A549 (cell line): Measurements from ENCODE around the gene SLAMF1. TPM values are rescaled to one million over a fixed set of nuclear protein-coding genes. Genes with fewer than 3 reads are reported as not detected.

Experiments
- ATAC-seq, 2 experiments: fragments of 200-7000 bp in 1 of 2; fragments of >200 bp in 1 of 2; cut with Nextera tagmentation in 1 of 2; cut with Tn5 transposase in 1 of 2; 3 replicates each; pipeline versions ENCODE4 v1.8.0 to v1.9.1; 2018 to 2020; ENCODE audit warnings: mild to moderate bottlenecking in 1 of 2, moderate library complexity in 1 of 2
- CTCF ChIA-PET: fragments of 300-600 bp; sonication (Branson Sonifier 250); formaldehyde crosslinking; extraction: SDS; loops from one replicate; lab custom pipeline; 2021; ENCODE audit warnings: antibody characterized with exemption, inconsistent platforms; lab: Yijun Ruan, JAX
- POLR2A ChIA-PET: fragments of 350-600 bp; formaldehyde crosslinking; extraction: SDS; loops from one replicate; lab custom pipeline; 2021; ENCODE audit warnings: antibody characterized with exemption, inconsistent platforms; lab: Yijun Ruan, JAX
- DNase-seq, 2 experiments: peaks; one replicate each; pipeline versions ENCODE4 v3.0.0 to v3.0.0-alpha.2; 2011 to 2016; ENCODE audit warnings: low read depth in 1 of 2, low spot score in 1 of 2
- FAIRE-seq: peaks from 2 replicates; lab custom pipeline; 2011; peaks lifted over from hg19 to GRCh38; lab: Jason Lieb, UNC
- H3K27ac ChIP-seq, 2 experiments: fragments of >200 bp; sonication (Bioruptor Twin); formaldehyde crosslinking; 3 replicates each; pipeline ENCODE4 v1.5.1; 2016 to 2017
- H3K4me1 ChIP-seq: fragments of >200 bp; sonication (Bioruptor Twin); formaldehyde crosslinking; 3 replicates; pipeline ENCODE4 v1.6.1; 2016
- H3K4me2 ChIP-seq: fragments of >200 bp; sonication (Bioruptor Twin); formaldehyde crosslinking; 3 replicates; pipeline ENCODE4 v1.6.1; 2016
- H3K4me3 ChIP-seq: fragments of >200 bp; sonication (Bioruptor Twin); formaldehyde crosslinking; 3 replicates; pipeline ENCODE4 v1.5.1; 2016
- H3K9me3 ChIP-seq: fragments of >200 bp; sonication (Bioruptor Twin); formaldehyde crosslinking; 3 replicates; pipeline ENCODE4 v1.6.1; 2016
- BCL3 ChIP-seq: fragments of >200 bp; sonication (Bioruptor Twin); formaldehyde crosslinking; IDR thresholded peaks from 3 replicates; pipeline ENCODE4 v1.6.1; 2016
- BHLHE40 ChIP-seq: IDR thresholded peaks from 2 replicates; pipeline ENCODE4 v1.6.1; 2012; ENCODE audit warnings: low read depth, low read length, inconsistent platforms
- CEBPB ChIP-seq, 2 experiments: fragments of >200 bp in 1 of 2; sonication (Bioruptor Twin) in 1 of 2; formaldehyde crosslinking in 1 of 2; IDR thresholded peaks; 2 replicates each; pipeline ENCODE4 v1.6.1; 2012 to 2016
- CHD2 ChIP-seq: fragments of 150-350 bp; IDR thresholded peaks from 2 replicates; pipeline ENCODE4 v1.6.1; 2014; ENCODE audit warnings: low read length; ENCODE audit not compliant: partially characterized antibody
- E2F6 ChIP-seq: IDR thresholded peaks from 2 replicates; pipeline ENCODE4 v1.6.1; 2012; ENCODE audit warnings: low read depth, borderline replicate concordance
- ESRRA ChIP-seq: fragments of 150-350 bp; IDR thresholded peaks from 2 replicates; pipeline ENCODE4 v1.6.1; 2014; ENCODE audit warnings: mild to moderate bottlenecking, low read length, borderline replicate concordance
- FOSL2 ChIP-seq, 2 experiments: fragments of 450-650 bp in 1 of 2; fragments of >200 bp in 1 of 2; sonication (Bioruptor Twin) in 1 of 2; formaldehyde crosslinking; IDR thresholded peaks; 2 replicates each; pipeline versions ENCODE4 v1.5.0 to v1.6.1; 2016 to 2020; ENCODE audit warnings: mild to moderate bottlenecking in 1 of 2, moderate library complexity in 1 of 2
- HDAC2 ChIP-seq: fragments of 200-600 bp; sonication (generic); IDR thresholded peaks from 2 replicates; pipeline ENCODE4 v1.6.1; 2016
- HES2 ChIP-seq: fragments of >200 bp; sonication (Bioruptor Twin); formaldehyde crosslinking; IDR thresholded peaks from 2 replicates; pipeline ENCODE4 v1.6.1; 2016
- HEYL ChIP-seq: fragments of 250-450 bp; sonication (Bioruptor Pico); IDR thresholded peaks from 2 replicates; pipeline ENCODE4 v1.8.0; 2021; ENCODE audit warnings: mild to moderate bottlenecking, moderate library complexity
- JUNB ChIP-seq: fragments of >200 bp; sonication (Bioruptor Twin); formaldehyde crosslinking; IDR thresholded peaks from 2 replicates; pipeline ENCODE4 v1.6.1; 2016
- KDM1A ChIP-seq: fragments of 200-600 bp; sonication (generic); IDR thresholded peaks from 2 replicates; pipeline ENCODE4 v1.6.1; 2016; ENCODE audit warnings: low read depth, mild to moderate bottlenecking
- MAX ChIP-seq: IDR thresholded peaks from 2 replicates; pipeline ENCODE4 v1.6.1; 2012
- MYC ChIP-seq: IDR thresholded peaks from 2 replicates; pipeline ENCODE4 v1.6.1; 2012; ENCODE audit warnings: mild to moderate bottlenecking, inconsistent platforms, low read length, improper control_type of control experiment, borderline replicate concordance
- NFE2L2 ChIP-seq: fragments of 150-350 bp; conservative IDR thresholded peaks from 2 replicates; pipeline ENCODE4 v1.6.1; 2014; ENCODE audit warnings: low read length
- PHF8 ChIP-seq: fragments of 200-600 bp; sonication (generic); IDR thresholded peaks from 2 replicates; pipeline ENCODE4 v1.6.1; 2016; ENCODE audit warnings: low read depth, mild to moderate bottlenecking, antibody characterized with exemption, moderate library complexity, borderline replicate concordance
- POLR2A ChIP-seq: IDR thresholded peaks from 2 replicates; pipeline ENCODE4 v1.6.1; 2012; ENCODE audit warnings: mild to moderate bottlenecking, low read length
- RAD21 ChIP-seq, 2 experiments: fragments of >200 bp in 1 of 2; sonication (Bioruptor Twin) in 1 of 2; formaldehyde crosslinking in 1 of 2; IDR thresholded peaks in 1 of 2; conservative IDR thresholded peaks in 1 of 2; 2 replicates in 1 of 2; 3 replicates in 1 of 2; pipeline ENCODE4 v1.6.1; 2012 to 2018; ENCODE audit warnings: inconsistent platforms in 1 of 2
- RARB ChIP-seq: fragments of 250-450 bp; sonication (Bioruptor Pico); IDR thresholded peaks from 2 replicates; pipeline ENCODE4 v1.8.0; 2021; ENCODE audit warnings: mild to moderate bottlenecking, moderate library complexity
- RCOR1 ChIP-seq: fragments of 150-350 bp; IDR thresholded peaks from 2 replicates; pipeline ENCODE4 v1.6.1; 2014; ENCODE audit warnings: antibody characterized with exemption, low read length, low read depth
- RFX5 ChIP-seq: fragments of 450-650 bp; IDR thresholded peaks from 2 replicates; pipeline ENCODE4 v1.7.1; 2014; ENCODE audit warnings: antibody characterized with exemption, mild to moderate bottlenecking, moderate library complexity
- SMC3 ChIP-seq: fragments of >200 bp; sonication (Bioruptor Twin); formaldehyde crosslinking; IDR thresholded peaks from 3 replicates; pipeline ENCODE4 v1.6.1; 2018; ENCODE audit warnings: inconsistent platforms
- SREBF2 ChIP-seq: fragments of 450-650 bp; IDR thresholded peaks from 2 replicates; pipeline ENCODE4 v1.6.1; 2014; ENCODE audit warnings: mild to moderate bottlenecking, moderate library complexity
- USF2 ChIP-seq: fragments of 450-650 bp; IDR thresholded peaks from 2 replicates; pipeline ENCODE4 v1.6.1; 2014; ENCODE audit warnings: antibody characterized with exemption
- ZC3H11A ChIP-seq: fragments of 450-650 bp; IDR thresholded peaks from 2 replicates; pipeline ENCODE4 v1.6.1; 2014; ENCODE audit warnings: antibody characterized with exemption, mild to moderate bottlenecking
- ZFP36 ChIP-seq: fragments of 450-650 bp; IDR thresholded peaks from 2 replicates; pipeline ENCODE4 v1.6.1; 2014; ENCODE audit warnings: borderline replicate concordance; ENCODE audit not compliant: partially characterized antibody
- ZSCAN20 ChIP-seq: fragments of 250-450 bp; sonication (Bioruptor Pico); IDR thresholded peaks from 2 replicates; pipeline ENCODE4 v1.8.0; 2022; ENCODE audit warnings: mild to moderate bottlenecking, moderate library complexity
- WGBS: methylation state at CpG from one replicate; pipeline ENCODE4 v1.1.6; 2017; ENCODE audit errors: missing lambda C conversion rate; 5-methylcytosine and 5-hydroxymethylcytosine counted together
- polyA plus RNA-seq, 4 experiments: library from polyadenylated mRNA; depleted of rRNA in 3 of 4; stranded (reverse); fragments of >200 nt; fragmentation: RNase III in 1 of 4; extraction: RNeasy Plus Mini Kit Qiagen cat#74134 plus additional on column Dnase treatment in 1 of 4; gene quantifications; 2 replicates in 3 of 4; 3 replicates in 1 of 4; pipeline ENCODE4 v1.2.3, GENCODE V29; 2011 to 2017

Gene SLAMF1
- polyA plus RNA-seq, 2 of the 4 experiments (the other 2 are of a cell fraction) = not detected

GRCh38 chr1:160665330-160666078 is 18.7 kb upstream of the SLAMF1 start:
- ATAC-seq (no peak), DNase-seq (no peak), FAIRE-seq (no peak)
- Histone ChIP-seq H3K4me3 (no peak overlapping the region), H3K27ac (no peak overlapping the region), H3K4me1 (no peaks in the 10 kb centered on the region), H3K9me3 (peaks cover 22% of the 10 kb centered on the region; the same call in 2 of the 3 replicates), H3K4me2 (no peak overlapping the region)
- ChIA-PET POLR2A (no interaction called here), CTCF (interaction anchor here (1.1 kb wide), 1 partner anchor 10 kb away, joined by 4 read pairs; no protein-coding TSS in a partner anchor)
- 8% methylated on average over 6 of the region's 6 CpGs for whole genome bisulfite sequencing
- TF ChIP-seq MAX = no peak
- TF ChIP-seq RCOR1 = no peak
- no peak for TF ChIP-seq RFX5
- TF ChIP-seq SREBF2 = no peak
- no peak for TF ChIP-seq RAD21 (conservative IDR thresholded peaks at IDR 0.05 in 1 of 2, IDR thresholded peaks at IDR 0.05 in 1 of 2)
- TF ChIP-seq ESRRA = no peak
- no peak for TF ChIP-seq RARB (CRISPR knock-in tag)
- TF ChIP-seq KDM1A = no peak
- no peak for TF ChIP-seq CEBPB (IDR thresholded peaks at IDR 0.05)
- TF ChIP-seq JUNB = no peak
- TF ChIP-seq ZC3H11A = no peak
- TF ChIP-seq NFE2L2 = no peak
- TF ChIP-seq HES2 = no peak
- TF ChIP-seq USF2 = no peak
- TF ChIP-seq E2F6 = no peak
- no peak for TF ChIP-seq SMC3
- no peak for TF ChIP-seq HDAC2
- TF ChIP-seq MYC = no peak
- no peak for TF ChIP-seq HEYL (CRISPR knock-in tag)

- Histone ChIP-seq H3K27ac (no peak overlapping the region), H3K4me1 (no peaks in the 10 kb centered on the region), H3K4me3 (no peak overlapping the region), H3K4me2 (no peak overlapping the region), H3K9me3 (peaks cover 18% of the 10 kb centered on the region; the same call in 2 of the 3 replicates)
- TF ChIP-seq POLR2A = no peak
- no peak for TF ChIP-seq ZFP36
- TF ChIP-seq PHF8 = no peak
- no peak for TF ChIP-seq BHLHE40
- TF ChIP-seq JUNB = no peak
- no peak for TF ChIP-seq USF2
- TF ChIP-seq RCOR1 = no peak
- TF ChIP-seq FOSL2 (IDR thresholded peaks at IDR 0.05) = no peak
- no peak for TF ChIP-seq FOSL2 (CRISPR knock-in tag; IDR thresholded peaks at IDR 0.05)
- no peak for TF ChIP-seq ZSCAN20 (CRISPR knock-in tag)
- no peak for TF ChIP-seq BCL3
- no peak for TF ChIP-seq CHD2
- WGBS = 53% methylated on average over 3 of the region's 3 CpGs
- ChIA-PET CTCF (interaction anchor here (1.1 to 1.3 kb wide), 2 partner anchors 11 to 14 kb away, joined by 4 read pairs; no protein-coding TSS in a partner anchor), POLR2A (no interaction called here)
- FAIRE-seq = no peak
- no peak for ATAC-seq
- no peak for DNase-seq
These were observed 17.8 kb upstream of the SLAMF1 start for GRCh38 chr1:160664573-160665051.
